Testis (tissue), 2 donors: ENCODE measurements around the gene MAMDC2.

ENCODE experiments used
- POLR2A ChIP-seq: fragments of 450-650 bp; IDR thresholded peaks from one replicate; pipeline ENCODE4 v1.6.1; 2017; ENCODE audit warnings: antibody characterized with exemption, mild to moderate bottlenecking, moderate library complexity
- TF ChIP-seq, protein P1 (sequence below), 3 experiments: fragments of 450-650 bp in 2 of 3; fragments of 200-600 bp in 1 of 3; sonication (generic) in 1 of 3; IDR thresholded peaks; one replicate each; pipeline ENCODE4 v1.5.1; 2016 to 2019; ENCODE audit warnings: antibody characterized with exemption in 3 of 3, mild to moderate bottlenecking in 2 of 3, moderate library complexity in 1 of 3

- TF ChIP-seq, protein P1, sequence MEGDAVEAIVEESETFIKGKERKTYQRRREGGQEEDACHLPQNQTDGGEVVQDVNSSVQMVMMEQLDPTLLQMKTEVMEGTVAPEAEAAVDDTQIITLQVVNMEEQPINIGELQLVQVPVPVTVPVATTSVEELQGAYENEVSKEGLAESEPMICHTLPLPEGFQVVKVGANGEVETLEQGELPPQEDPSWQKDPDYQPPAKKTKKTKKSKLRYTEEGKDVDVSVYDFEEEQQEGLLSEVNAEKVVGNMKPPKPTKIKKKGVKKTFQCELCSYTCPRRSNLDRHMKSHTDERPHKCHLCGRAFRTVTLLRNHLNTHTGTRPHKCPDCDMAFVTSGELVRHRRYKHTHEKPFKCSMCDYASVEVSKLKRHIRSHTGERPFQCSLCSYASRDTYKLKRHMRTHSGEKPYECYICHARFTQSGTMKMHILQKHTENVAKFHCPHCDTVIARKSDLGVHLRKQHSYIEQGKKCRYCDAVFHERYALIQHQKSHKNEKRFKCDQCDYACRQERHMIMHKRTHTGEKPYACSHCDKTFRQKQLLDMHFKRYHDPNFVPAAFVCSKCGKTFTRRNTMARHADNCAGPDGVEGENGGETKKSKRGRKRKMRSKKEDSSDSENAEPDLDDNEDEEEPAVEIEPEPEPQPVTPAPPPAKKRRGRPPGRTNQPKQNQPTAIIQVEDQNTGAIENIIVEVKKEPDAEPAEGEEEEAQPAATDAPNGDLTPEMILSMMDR (IDR thresholded peaks at IDR 0.05): no peak
- no peak for TF ChIP-seq POLR2A
Measured at GRCh38 chr9:70013598-70014196, 30.0 kb upstream of the MAMDC2 start.
